Liver (tissue), 9 donors: ENCODE data around the gene RBMS2. TPM values are rescaled to one million over a fixed set of nuclear protein-coding genes. Genes with fewer than 3 reads are reported as not detected.

Source experiments
- DNase-seq: peaks from one replicate; pipeline ENCODE4 v3.0.0-alpha.2; 2017; ENCODE audit warnings: low spot score
- H3K27ac ChIP-seq, 2 donors: one replicate each; pipeline ENCODE4 v1.7.0; 2013; ENCODE audit warnings: inconsistent platforms in 2 of 2, low read length in 2 of 2, control low read depth in 1 of 2, low read depth in 1 of 2, mild to moderate bottlenecking in 1 of 2
- H3K27me3 ChIP-seq, 4 donors: one replicate each; pipeline versions ENCODE4 v1.6.1 to v1.7.0; 2013; ENCODE audit warnings: low read length in 3 of 4, inconsistent platforms in 1 of 4, mild to moderate bottlenecking in 1 of 4, moderate library complexity in 1 of 4; ENCODE audit not compliant: control insufficient read depth in 4 of 4, insufficient read depth in 4 of 4
- H3K36me3 ChIP-seq, 4 donors: one replicate each; pipeline versions ENCODE4 v1.6.1 to v1.7.0; 2013; ENCODE audit warnings: low read length in 3 of 4, mild to moderate bottlenecking in 3 of 4, low read depth in 1 of 4, moderate library complexity in 1 of 4; ENCODE audit not compliant: control insufficient read depth in 4 of 4, insufficient read depth in 3 of 4
- H3K4me1 ChIP-seq, 4 donors: one replicate each; pipeline versions ENCODE4 v1.6.1 to v1.7.0; 2013; ENCODE audit warnings: low read length in 3 of 4, mild to moderate bottlenecking in 3 of 4, moderate library complexity in 1 of 4; ENCODE audit not compliant: control insufficient read depth in 4 of 4, insufficient read depth in 4 of 4
- H3K4me3 ChIP-seq, 3 donors: one replicate each; pipeline versions ENCODE4 v1.6.1 to v1.7.0; 2013; ENCODE audit warnings: low read length in 3 of 3, control low read depth in 1 of 3, low read depth in 1 of 3, mild to moderate bottlenecking in 1 of 3
- H3K9ac ChIP-seq, 2 donors: one replicate each; pipeline ENCODE4 v1.7.0; 2013; ENCODE audit warnings: low read length in 2 of 2, mild to moderate bottlenecking in 2 of 2, moderate library complexity in 2 of 2, control low read depth in 1 of 2, low read depth in 1 of 2
- H3K9me3 ChIP-seq, 4 donors: one replicate each; pipeline versions ENCODE4 v1.6.1 to v1.7.0; 2013; ENCODE audit warnings: low read length in 3 of 4; ENCODE audit not compliant: control insufficient read depth in 4 of 4
- EGR1 ChIP-seq, 2 donors: IDR thresholded peaks; 2 replicates each; pipeline ENCODE4 v1.6.1; 2016 to 2018; ENCODE audit warnings: antibody characterized with exemption in 2 of 2, low read depth in 2 of 2
- FOXA2 ChIP-seq: IDR thresholded peaks from 2 replicates; pipeline ENCODE4 v1.6.1; 2016; ENCODE audit warnings: antibody characterized with exemption
- GABPA ChIP-seq, 2 donors: IDR thresholded peaks in 1 of 2; conservative IDR thresholded peaks in 1 of 2; 2 replicates each; pipeline ENCODE4 v1.6.1; 2016; ENCODE audit warnings: antibody characterized with exemption in 2 of 2, mild to moderate bottlenecking in 1 of 2, moderate library complexity in 1 of 2
- HNF4G ChIP-seq: IDR thresholded peaks from 2 replicates; pipeline ENCODE4 v1.6.1; 2016; ENCODE audit warnings: antibody characterized with exemption
- JUND ChIP-seq, 2 donors: IDR thresholded peaks; 2 replicates each; pipeline ENCODE4 v1.6.1; 2016; ENCODE audit warnings: antibody characterized with exemption in 2 of 2
- NR2F2 ChIP-seq: IDR thresholded peaks from 2 replicates; pipeline ENCODE4 v1.6.1; 2016; ENCODE audit warnings: antibody characterized with exemption
- RXRA ChIP-seq, 2 donors: IDR thresholded peaks; 2 replicates each; pipeline ENCODE4 v1.6.1; 2017 to 2018; ENCODE audit warnings: antibody characterized with exemption in 2 of 2, mild to moderate bottlenecking in 1 of 2
- SP1 ChIP-seq: IDR thresholded peaks from 2 replicates; pipeline ENCODE4 v1.6.1; 2018; ENCODE audit warnings: antibody characterized with exemption, mild to moderate bottlenecking
- TAF1 ChIP-seq: conservative IDR thresholded peaks from 2 replicates; pipeline ENCODE4 v1.6.1; 2016; ENCODE audit warnings: antibody characterized with exemption, mild to moderate bottlenecking
- YY1 ChIP-seq: IDR thresholded peaks from 2 replicates; pipeline ENCODE4 v1.6.1; 2016; ENCODE audit warnings: antibody characterized with exemption, mild to moderate bottlenecking
- WGBS: extraction: QIAGEN DNeasy Blood & Tissue Kit; methylation state at CpG from one replicate; pipeline ENCODE4 v1.1.7; 2013; 5-methylcytosine and 5-hydroxymethylcytosine counted together
- polyA plus RNA-seq, 2 donors: library from polyadenylated mRNA; stranded (reverse) in 1 of 2; unstranded in 1 of 2; fragments of 200-250 nt in 1 of 2; fragments of >200 nt in 1 of 2; fragmentation: Nextera tagmentation in 1 of 2; extraction: Ambion mirVana in 1 of 2; gene quantifications; one replicate each; pipeline versions ENCODE4 v1.2.1 to v1.2.3, GENCODE V29; 2013 to 2015
- total RNA-seq, 2 donors: library from RNA; depleted of rRNA; stranded (reverse); fragments of >200 nt; gene quantifications; one replicate each; pipeline ENCODE4 v1.2.3, GENCODE V29; 2014
- TF ChIP-seq, protein P1 (sequence below): IDR thresholded peaks from 2 replicates; pipeline ENCODE4 v1.6.1; 2016; ENCODE audit warnings: antibody characterized with exemption
- TF ChIP-seq, protein P2 (sequence below): IDR thresholded peaks from 2 replicates; pipeline ENCODE4 v1.6.1; 2016; ENCODE audit warnings: antibody characterized with exemption
- TF ChIP-seq, protein P3 (sequence below): IDR thresholded peaks from 2 replicates; pipeline ENCODE4 v1.6.1; 2016; ENCODE audit warnings: antibody characterized with exemption, mild to moderate bottlenecking
- TF ChIP-seq, protein P4 (sequence below): IDR thresholded peaks from 2 replicates; pipeline ENCODE4 v1.6.1; 2016; ENCODE audit warnings: antibody characterized with exemption
- donor health status: healthy.
- donor health status: healthy.
- donor health status: healthy.
- donor health status: healthy.
- donor health status: healthy.

The RBMS2 gene
- total and polyA plus RNA-seq, 4 donors, result 1.2 to 3.8 (median 1.8) TPM

DNA sequence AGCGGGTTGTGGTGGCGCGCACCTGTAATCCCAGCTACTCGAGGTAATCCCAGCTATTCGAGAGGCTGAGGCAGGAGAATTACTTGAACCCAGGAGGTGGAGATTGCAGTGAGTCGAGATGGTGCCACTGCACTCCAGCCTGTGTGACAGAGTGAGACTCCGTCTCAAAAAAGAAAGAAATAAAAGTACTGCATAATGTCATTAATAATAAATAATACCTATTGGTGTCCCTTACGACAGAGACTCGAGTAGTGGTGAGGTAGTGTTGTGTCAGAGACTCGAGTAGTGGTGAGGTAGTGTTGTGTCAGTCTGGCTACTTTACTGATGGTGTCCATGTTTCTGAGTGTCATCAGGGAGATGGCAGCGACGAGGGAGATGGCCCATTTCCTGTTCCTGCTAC is 34.9 kb upstream of the RBMS2 start (continued):
- TF ChIP-seq GABPA (IDR thresholded peaks at IDR 0.05 in 1 of 2, conservative IDR thresholded peaks at IDR 0.05 in 1 of 2) (no peak), EGR1 (IDR thresholded peaks at IDR 0.05; ENCODE audit: low read depth in 2 of 2) (no peak), RXRA (IDR thresholded peaks at IDR 0.05) (no peak), FOXA2 (no peak), TAF1 (no peak), YY1 (no peak), NR2F2 (no peak), HNF4G (no peak), SP1 (no peak)

DNA sequence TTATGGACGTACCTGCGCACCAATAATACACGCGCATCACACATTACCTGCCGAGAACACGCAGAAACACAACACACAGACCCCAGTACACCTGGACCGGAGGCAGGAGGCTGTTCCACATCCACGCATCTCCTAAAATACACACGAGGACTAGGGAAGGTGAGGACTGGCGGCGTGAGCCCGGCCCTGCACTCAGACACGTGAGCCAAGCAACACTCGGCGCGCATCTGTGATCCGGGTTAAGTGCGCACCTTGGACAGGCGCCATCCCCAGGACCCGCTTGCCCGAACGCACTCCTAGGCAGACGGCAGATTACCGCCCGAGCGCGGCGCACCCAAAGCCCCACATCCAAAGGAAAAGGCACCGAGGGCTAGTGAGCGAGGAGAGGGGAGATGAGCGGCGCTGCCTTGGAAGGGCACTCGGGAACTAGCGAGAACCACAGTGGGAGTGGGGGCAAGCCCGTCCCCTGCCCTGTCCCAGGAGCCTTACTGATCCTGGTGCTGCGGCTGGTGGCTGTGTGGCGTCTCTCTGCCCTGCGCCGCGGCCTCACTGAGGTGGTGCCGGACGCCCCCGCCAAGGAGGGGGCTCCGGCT is 34.1 kb upstream of the RBMS2 start:
- DNase-seq, result peak; percentile 50
- Histone ChIP-seq H3K27ac (peak overlapping the region; percentile 78 to 81), H3K36me3 (peaks cover 0 to 1% (median 0%) of the 10 kb centered on the region in 4 donors), H3K4me3 (peak overlapping the region; percentile 54 to 60 (median 55)), H3K9me3 (no peaks in the 10 kb centered on the region), H3K27me3 (no peaks in the 10 kb centered on the region), H3K9ac (peak overlapping the region; percentile 30 to 52), H3K4me1 (peaks cover 0 to 44% (median 27%) of the 10 kb centered on the region in 4 donors)
- WGBS, result 4% methylated on average over 44 of the region's 44 CpGs
- TF ChIP-seq EGR1 (IDR thresholded peaks at IDR 0.05; ENCODE audit: low read depth in 2 of 2) (peak; percentile 81 to 93), JUND (IDR thresholded peaks at IDR 0.05) (no peak), RXRA (IDR thresholded peaks at IDR 0.05) (peak in 1 of 2 donors; percentile 38)
- TF ChIP-seq, protein P1, sequence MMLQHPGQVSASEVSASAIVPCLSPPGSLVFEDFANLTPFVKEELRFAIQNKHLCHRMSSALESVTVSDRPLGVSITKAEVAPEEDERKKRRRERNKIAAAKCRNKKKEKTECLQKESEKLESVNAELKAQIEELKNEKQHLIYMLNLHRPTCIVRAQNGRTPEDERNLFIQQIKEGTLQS, result no peak
- TF ChIP-seq, protein P2, sequence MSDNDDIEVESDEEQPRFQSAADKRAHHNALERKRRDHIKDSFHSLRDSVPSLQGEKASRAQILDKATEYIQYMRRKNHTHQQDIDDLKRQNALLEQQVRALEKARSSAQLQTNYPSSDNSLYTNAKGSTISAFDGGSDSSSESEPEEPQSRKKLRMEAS, result peak; percentile 64
- TF ChIP-seq, protein P3, sequence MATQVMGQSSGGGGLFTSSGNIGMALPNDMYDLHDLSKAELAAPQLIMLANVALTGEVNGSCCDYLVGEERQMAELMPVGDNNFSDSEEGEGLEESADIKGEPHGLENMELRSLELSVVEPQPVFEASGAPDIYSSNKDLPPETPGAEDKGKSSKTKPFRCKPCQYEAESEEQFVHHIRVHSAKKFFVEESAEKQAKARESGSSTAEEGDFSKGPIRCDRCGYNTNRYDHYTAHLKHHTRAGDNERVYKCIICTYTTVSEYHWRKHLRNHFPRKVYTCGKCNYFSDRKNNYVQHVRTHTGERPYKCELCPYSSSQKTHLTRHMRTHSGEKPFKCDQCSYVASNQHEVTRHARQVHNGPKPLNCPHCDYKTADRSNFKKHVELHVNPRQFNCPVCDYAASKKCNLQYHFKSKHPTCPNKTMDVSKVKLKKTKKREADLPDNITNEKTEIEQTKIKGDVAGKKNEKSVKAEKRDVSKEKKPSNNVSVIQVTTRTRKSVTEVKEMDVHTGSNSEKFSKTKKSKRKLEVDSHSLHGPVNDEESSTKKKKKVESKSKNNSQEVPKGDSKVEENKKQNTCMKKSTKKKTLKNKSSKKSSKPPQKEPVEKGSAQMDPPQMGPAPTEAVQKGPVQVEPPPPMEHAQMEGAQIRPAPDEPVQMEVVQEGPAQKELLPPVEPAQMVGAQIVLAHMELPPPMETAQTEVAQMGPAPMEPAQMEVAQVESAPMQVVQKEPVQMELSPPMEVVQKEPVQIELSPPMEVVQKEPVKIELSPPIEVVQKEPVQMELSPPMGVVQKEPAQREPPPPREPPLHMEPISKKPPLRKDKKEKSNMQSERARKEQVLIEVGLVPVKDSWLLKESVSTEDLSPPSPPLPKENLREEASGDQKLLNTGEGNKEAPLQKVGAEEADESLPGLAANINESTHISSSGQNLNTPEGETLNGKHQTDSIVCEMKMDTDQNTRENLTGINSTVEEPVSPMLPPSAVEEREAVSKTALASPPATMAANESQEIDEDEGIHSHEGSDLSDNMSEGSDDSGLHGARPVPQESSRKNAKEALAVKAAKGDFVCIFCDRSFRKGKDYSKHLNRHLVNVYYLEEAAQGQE, result peak; percentile 24
- TF ChIP-seq, protein P4, sequence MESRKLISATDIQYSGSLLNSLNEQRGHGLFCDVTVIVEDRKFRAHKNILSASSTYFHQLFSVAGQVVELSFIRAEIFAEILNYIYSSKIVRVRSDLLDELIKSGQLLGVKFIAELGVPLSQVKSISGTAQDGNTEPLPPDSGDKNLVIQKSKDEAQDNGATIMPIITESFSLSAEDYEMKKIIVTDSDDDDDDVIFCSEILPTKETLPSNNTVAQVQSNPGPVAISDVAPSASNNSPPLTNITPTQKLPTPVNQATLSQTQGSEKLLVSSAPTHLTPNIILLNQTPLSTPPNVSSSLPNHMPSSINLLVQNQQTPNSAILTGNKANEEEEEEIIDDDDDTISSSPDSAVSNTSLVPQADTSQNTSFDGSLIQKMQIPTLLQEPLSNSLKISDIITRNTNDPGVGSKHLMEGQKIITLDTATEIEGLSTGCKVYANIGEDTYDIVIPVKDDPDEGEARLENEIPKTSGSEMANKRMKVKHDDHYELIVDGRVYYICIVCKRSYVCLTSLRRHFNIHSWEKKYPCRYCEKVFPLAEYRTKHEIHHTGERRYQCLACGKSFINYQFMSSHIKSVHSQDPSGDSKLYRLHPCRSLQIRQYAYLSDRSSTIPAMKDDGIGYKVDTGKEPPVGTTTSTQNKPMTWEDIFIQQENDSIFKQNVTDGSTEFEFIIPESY, result no peak
